NT2/D1 (cell line): ENCODE results near the gene MACF1.

Experiments used
- DNase-seq: peaks from one replicate; pipeline ENCODE4 v3.0.0-alpha.2; 2011; ENCODE audit warnings: low read depth, low spot score
- H3K27me3 ChIP-seq: 2 replicates; pipeline ENCODE4 v1.6.0; 2011; ENCODE audit warnings: mild to moderate bottlenecking; ENCODE audit not compliant: insufficient read length, insufficient read depth
- H3K36me3 ChIP-seq: 2 replicates; pipeline ENCODE4 v1.6.1; 2011; ENCODE audit warnings: mild to moderate bottlenecking, low read length, mixed read lengths; ENCODE audit not compliant: insufficient read depth, insufficient read length
- H3K4me1 ChIP-seq: 2 replicates; pipeline ENCODE4 v1.5.1; 2011; ENCODE audit not compliant: insufficient read depth, insufficient read length
- H3K4me3 ChIP-seq: 2 replicates; pipeline ENCODE4 v1.5.1; 2011; ENCODE audit warnings: low read depth; ENCODE audit not compliant: insufficient read length
- H3K9ac ChIP-seq: 2 replicates; pipeline ENCODE4 v1.6.0; 2011; ENCODE audit warnings: low read depth; ENCODE audit not compliant: insufficient read length
- H3K9me3 ChIP-seq: 2 replicates; pipeline ENCODE4 v1.5.1; 2011; ENCODE audit warnings: mild to moderate bottlenecking, low read length; ENCODE audit not compliant: insufficient read depth
- SUZ12 ChIP-seq: IDR thresholded peaks from 2 replicates; pipeline ENCODE4 v1.6.1; 2011; ENCODE audit not compliant: insufficient read length, insufficient read depth; ENCODE audit errors: extremely low read depth
- YY1 ChIP-seq: IDR thresholded peaks from 2 replicates; pipeline ENCODE4 v1.6.1; 2011; ENCODE audit not compliant: insufficient read length, insufficient read depth
- ZNF274 ChIP-seq: IDR thresholded peaks from 2 replicates; pipeline ENCODE4 v1.6.1; 2011; ENCODE audit warnings: mild to moderate bottlenecking, low read depth, low read length

MACF1 gene

DNA sequence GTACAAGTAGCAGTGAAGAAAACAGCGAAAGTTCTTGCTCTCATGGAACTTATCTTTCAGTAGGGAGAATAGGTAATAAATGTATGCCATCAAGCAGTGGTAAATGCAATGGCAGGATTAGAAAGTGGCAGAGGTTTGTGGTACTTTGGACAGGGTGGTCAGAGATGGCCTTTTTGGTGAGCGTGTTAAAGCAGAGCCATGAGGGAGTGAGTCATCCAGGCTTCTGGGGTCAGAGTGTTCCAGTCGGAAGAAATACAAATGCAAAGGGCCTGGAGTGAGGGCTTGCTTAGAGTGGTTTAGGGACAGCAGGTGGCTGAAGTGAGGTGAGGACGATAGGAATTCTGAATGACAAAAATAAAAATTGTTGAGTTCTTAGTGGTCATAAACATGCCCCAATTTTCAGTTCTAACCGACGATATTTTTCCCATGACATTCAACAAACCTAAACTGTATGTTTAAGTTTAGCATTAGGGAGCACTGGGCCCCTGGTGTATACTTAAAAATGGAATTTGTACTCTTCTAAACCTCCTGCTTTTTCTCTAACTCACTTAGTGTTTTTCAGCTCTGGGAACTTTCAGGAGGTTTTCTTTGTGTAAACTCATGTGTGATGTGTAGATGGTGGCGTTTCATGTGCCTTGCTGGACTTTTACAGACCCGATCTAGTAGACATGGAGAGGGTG is 78.2 kb downstream of the MACF1 start:
- DNase-seq, result peak; percentile 51
- Histone ChIP-seq H3K9me3 (no peaks in the 10 kb centered on the region), H3K27me3 (no peaks in the 10 kb centered on the region), H3K9ac (no peak overlapping the region), H3K36me3 (peaks cover 55% of the 10 kb centered on the region), H3K4me1 (no peaks in the 10 kb centered on the region), H3K4me3 (no peak overlapping the region)
- TF ChIP-seq YY1 (no peak), SUZ12 (no peak)

DNA sequence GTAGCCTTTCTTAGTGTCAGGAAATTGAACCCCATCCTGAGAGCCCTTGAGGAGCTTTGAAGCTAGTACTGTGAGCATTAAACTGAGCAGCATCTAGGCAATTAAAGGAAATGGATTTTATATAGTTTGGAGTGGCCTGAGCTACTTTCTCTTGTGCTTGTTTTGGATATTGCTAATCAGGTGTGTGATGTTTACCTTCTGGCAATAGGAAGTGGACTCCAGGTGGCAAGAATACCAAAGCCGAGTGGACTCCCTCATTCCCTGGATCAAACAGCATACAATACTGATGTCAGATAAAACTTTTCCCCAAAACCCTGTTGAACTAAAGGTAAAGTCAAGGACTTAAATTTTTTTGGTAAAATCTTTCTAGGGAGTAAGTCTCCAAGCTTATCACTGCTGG is 79.4 kb downstream of the MACF1 start:
- DNase-seq, result no peak
- Histone ChIP-seq H3K9ac (no peak overlapping the region), H3K4me1 (no peaks in the 10 kb centered on the region), H3K36me3 (peaks cover 65% of the 10 kb centered on the region), H3K9me3 (no peaks in the 10 kb centered on the region), H3K4me3 (no peak overlapping the region), H3K27me3 (no peaks in the 10 kb centered on the region)
- TF ChIP-seq YY1, result no peak
- no peak for TF ChIP-seq ZNF274
- no peak for TF ChIP-seq SUZ12

DNA sequence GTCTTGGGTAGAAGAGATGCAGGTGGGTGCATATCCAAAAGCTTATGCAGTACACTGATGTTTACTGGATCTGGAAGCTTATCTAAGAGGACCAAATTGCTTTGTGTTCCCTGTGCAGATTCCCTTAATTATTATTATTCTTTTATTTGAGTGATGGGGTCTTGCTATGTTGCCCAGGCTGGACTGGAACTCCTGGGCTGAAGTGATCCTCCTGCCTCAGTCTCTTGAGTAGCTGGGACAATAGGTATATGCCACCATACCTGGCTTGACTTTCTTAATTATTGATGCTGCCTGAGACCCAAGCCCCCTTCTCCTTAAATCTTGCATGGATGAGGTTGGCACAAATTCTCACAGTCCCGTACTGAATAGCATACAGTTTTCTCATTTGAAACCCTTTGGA is 83.0 kb downstream of the MACF1 start:
- H3K9me3 ChIP-seq, result no peaks in the 10 kb centered on the region
- peaks cover 85% of the 10 kb centered on the region for H3K36me3 ChIP-seq
- no peak for TF ChIP-seq SUZ12
- no peak for TF ChIP-seq YY1
- TF ChIP-seq ZNF274, result no peak
- no peaks in the 10 kb centered on the region for H3K4me1 ChIP-seq
- no peak overlapping the region for H3K9ac ChIP-seq
- no peak overlapping the region for H3K4me3 ChIP-seq
- no peaks in the 10 kb centered on the region for H3K27me3 ChIP-seq
- DNase-seq, result no peak

DNA sequence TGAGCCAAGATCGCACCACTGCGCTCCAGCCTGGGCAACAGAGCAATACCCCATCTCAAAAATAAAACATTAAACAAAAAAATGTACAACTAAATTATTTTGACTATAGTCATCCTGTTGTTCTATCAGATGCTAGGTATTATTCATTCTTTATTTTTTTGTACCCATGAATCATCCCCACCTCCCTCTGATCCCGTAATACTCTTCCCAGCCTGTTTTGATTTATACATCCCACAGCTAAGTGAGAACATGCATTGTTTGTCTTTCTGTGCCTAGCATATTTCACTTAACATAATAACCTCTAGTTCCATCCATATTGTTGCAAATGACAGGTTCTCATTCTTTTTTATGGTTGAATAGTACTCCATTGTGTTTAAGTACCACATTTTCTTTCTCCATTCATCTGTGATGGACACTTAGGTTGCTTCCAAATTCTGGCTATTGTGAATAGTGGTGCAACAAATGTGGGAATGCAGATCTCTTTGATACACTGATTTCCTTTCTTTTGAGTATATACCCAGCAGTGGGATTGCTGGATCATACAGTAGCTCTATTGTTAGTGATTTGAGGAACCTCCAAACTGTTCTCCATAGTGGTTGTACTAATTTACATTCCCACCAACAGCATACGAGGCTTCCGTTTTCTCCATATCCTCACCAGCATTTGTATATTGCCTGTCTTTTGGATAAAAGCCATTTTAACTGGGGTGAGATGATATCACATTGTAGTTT is 84.4 kb downstream of the MACF1 start:
- H3K36me3 ChIP-seq, result peaks cover 86% of the 10 kb centered on the region
- H3K27me3 ChIP-seq, result no peaks in the 10 kb centered on the region
- H3K9me3 ChIP-seq, result no peaks in the 10 kb centered on the region
- no peaks in the 10 kb centered on the region for H3K4me1 ChIP-seq
- TF ChIP-seq YY1 (no peak), SUZ12 (no peak), ZNF274 (no peak)
- DNase-seq, result no peak
- H3K4me3 ChIP-seq, result no peak overlapping the region
- H3K9ac ChIP-seq, result no peak overlapping the region

DNA sequence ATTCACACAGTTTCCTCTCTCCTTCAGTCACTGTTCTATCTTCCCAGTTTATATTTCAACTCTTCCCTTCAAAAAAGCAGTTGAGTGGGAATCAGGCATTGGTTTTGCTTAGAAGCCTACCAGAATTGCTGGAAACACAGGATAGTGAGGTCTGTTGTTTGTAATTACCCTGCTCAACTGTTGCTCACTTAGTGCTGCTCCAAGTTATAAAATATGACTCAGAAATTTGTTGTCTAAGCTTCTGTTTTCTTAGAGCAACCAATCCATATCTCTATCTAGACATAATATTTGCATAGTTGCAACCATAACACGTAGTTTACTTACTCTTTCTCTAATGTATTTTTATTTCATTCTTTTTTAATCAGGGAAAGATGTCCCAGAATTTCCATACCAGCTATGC is 87.9 kb downstream of the MACF1 start:
- peaks cover 81% of the 10 kb centered on the region for H3K36me3 ChIP-seq

DNA sequence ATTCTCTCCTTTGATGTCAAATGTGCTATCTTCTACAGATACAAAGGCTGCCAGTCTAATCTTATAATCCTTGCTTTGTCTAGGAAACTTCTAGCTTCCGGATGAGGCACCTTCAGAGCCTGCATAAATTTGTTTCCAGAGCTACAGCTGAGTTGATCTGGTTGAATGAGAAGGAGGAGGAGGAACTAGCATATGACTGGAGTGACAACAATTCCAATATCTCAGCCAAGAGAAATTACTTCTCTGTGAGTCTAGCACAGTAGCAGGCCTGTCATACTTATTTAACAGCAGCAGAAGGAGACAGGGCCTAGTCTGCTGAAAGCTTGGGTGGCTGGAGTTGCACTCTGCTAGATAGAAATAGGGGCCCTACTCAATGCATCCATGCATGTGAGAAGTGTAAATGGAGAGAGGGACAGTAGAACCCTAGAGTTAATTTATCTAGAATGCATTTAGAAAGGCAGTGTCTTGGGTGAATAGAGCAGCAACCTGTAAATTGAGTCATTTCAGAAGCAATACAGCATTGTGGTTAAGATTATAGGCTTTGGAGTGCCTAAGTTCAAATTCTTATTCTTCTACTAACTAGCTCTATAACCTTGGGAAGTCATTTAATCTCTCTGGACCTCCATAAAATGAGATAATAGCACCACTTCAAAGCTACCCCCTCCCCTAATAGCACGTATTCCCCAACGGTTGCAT is 89.0 kb downstream of the MACF1 start:
- DNase-seq, result no peak
- Histone ChIP-seq H3K27me3 (no peaks in the 10 kb centered on the region), H3K4me1 (no peaks in the 10 kb centered on the region), H3K9me3 (peaks cover 8% of the 10 kb centered on the region; the same call in 1 of the 2 replicates), H3K36me3 (peaks cover 83% of the 10 kb centered on the region), H3K9ac (no peak overlapping the region), H3K4me3 (no peak overlapping the region)
- TF ChIP-seq SUZ12, result no peak
- TF ChIP-seq YY1, result no peak
- no peak for TF ChIP-seq ZNF274

More for the DNA sequence above, 87.9 kb downstream of the MACF1 start:
- H3K9me3 ChIP-seq, result peaks cover 8% of the 10 kb centered on the region; the same call in 1 of the 2 replicates
- no peaks in the 10 kb centered on the region for H3K27me3 ChIP-seq
- TF ChIP-seq ZNF274, result no peak
- TF ChIP-seq SUZ12, result no peak
- no peak for TF ChIP-seq YY1
- DNase-seq, result no peak
- H3K4me3 ChIP-seq, result no peak overlapping the region
- no peak overlapping the region for H3K9ac ChIP-seq
- no peaks in the 10 kb centered on the region for H3K4me1 ChIP-seq

DNA sequence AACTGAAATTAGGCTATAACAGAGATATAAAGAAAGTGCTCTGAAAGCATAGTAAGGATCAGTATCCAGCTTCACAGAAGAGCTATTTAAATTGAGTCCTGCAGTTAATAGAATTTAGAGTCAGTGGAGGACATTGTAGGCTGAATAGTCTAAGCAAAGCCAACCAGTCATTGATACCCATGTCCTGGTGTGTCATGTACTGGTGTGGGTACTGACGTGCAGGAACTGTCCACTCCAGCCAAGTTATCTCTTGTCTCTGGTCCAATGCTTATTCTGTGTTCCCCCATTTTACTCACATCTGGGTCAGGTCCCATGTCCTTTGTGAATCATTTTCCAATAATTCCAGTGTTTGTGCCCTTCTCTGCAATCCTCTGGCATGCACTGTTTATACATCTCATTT is 90.0 kb downstream of the MACF1 start:
- no peak overlapping the region for H3K9ac ChIP-seq
- no peak for DNase-seq
- peaks cover 8% of the 10 kb centered on the region; the same call in 1 of the 2 replicates for H3K9me3 ChIP-seq
- no peak overlapping the region for H3K4me3 ChIP-seq
- no peaks in the 10 kb centered on the region for H3K4me1 ChIP-seq
- H3K27me3 ChIP-seq, result no peaks in the 10 kb centered on the region
- no peak for TF ChIP-seq SUZ12
- no peak for TF ChIP-seq ZNF274
- TF ChIP-seq YY1, result no peak
- H3K36me3 ChIP-seq, result peaks cover 85% of the 10 kb centered on the region
